ENCODE data around the gene PPARA. TPM values are rescaled to one million over a fixed set of nuclear protein-coding genes. Genes with fewer than 3 reads are reported as not detected.

The PPARA gene
- total RNA-seq, 1 experiment from 2014 or later = 14.5 TPM

GRCh38 chr22:46103664-46104063, 46.7 kb upstream of the PPARA start:
- Histone ChIP-seq H3K4me3 (replicated peaks in 1 of 2; ENCODE audit: low read depth in 1 of 2, low read length in 2 of 2) (no peak overlapping the region), H3K36me3 (ENCODE audit: control insufficient read depth in 1 of 2, insufficient read depth in 2 of 2, low read length in 2 of 2) (peaks cover 18 to 39% of the 10 kb centered on the region in 2 experiments; a peak in 3 of 4 replicates), H3K4me1 (ENCODE audit: control insufficient read depth in 1 of 2, insufficient read depth in 2 of 2, low read length in 2 of 2) (peaks cover 2 to 32% of the 10 kb centered on the region in 2 experiments; a peak in 3 of 4 replicates), H3K9me2 (ENCODE audit: insufficient read depth) (no peaks in the 10 kb centered on the region), H3K9ac (ENCODE audit: low read length) (no peak overlapping the region), H3K79me2 (ENCODE audit: insufficient read depth, low read length) (peaks cover 57% of the 10 kb centered on the region; the same call in 1 of the 2 replicates), H3K4me2 (ENCODE audit: low read length) (no peak overlapping the region), H4K20me1 (ENCODE audit: insufficient read depth) (no peaks in the 10 kb centered on the region), H2AFZ (ENCODE audit: low read depth, low read length, poor library complexity, severe bottlenecking) (no peak overlapping the region), H3K9me3 (ENCODE audit: control insufficient read depth in 1 of 2, insufficient read depth in 1 of 2, low read depth in 1 of 2, low read length in 2 of 2) (no peaks in the 10 kb centered on the region), H3K27me3 (ENCODE audit: insufficient read depth, low read length) (no peaks in the 10 kb centered on the region), H3K27ac (ENCODE audit: low read depth, low read length) (peak overlapping the region; percentile 32; the same call in 1 of the 2 replicates)
- ATAC-seq = no peak
- ChIA-PET CTCF (no interaction called here), RAD21 (ENCODE audit: low non-redundant PET in 1 of 2, low total read pairs in 2 of 2, uncharacterized antibody in 2 of 2, unreplicated experiment in 2 of 2) (no interaction called here), POLR2A (no interaction called here)
- TF ChIP-seq CTCF (IDR thresholded peaks at IDR 0.05 in 2 of 3, conservative IDR thresholded peaks at IDR 0.05 in 1 of 3; ENCODE audit: borderline replicate concordance in 1 of 3, insufficient read depth in 1 of 3, low read depth in 2 of 3, low read length in 2 of 3) (no peak), JUND (IDR thresholded peaks at IDR 0.05) (no peak), ZFX (IDR thresholded peaks at IDR 0.05) (no peak), YY1 (IDR thresholded peaks at IDR 0.05; ENCODE audit: extremely low read depth, insufficient replicate concordance, low read depth, low read length) (no peak), CEBPB (IDR thresholded peaks at IDR 0.05; ENCODE audit: low read depth) (no peak), SIN3A (IDR thresholded peaks at IDR 0.05; ENCODE audit: low read depth) (no peak), SP1 (IDR thresholded peaks at IDR 0.05; ENCODE audit: low read depth) (no peak), ZNF274 (IDR thresholded peaks at IDR 0.05; ENCODE audit: low read depth, low read length) (no peak), EZH2 (IDR thresholded peaks at IDR 0.05) (no peak), ELF1 (IDR thresholded peaks at IDR 0.05; ENCODE audit: borderline replicate concordance, low read depth) (no peak), TCF7L2 (IDR thresholded peaks at IDR 0.05; ENCODE audit: borderline replicate concordance, extremely low read depth, insufficient read depth, insufficient read length) (no peak), RAD21 (IDR thresholded peaks at IDR 0.05; ENCODE audit: low read depth) (no peak), POLR2A (IDR thresholded peaks at IDR 0.05; ENCODE audit: borderline replicate concordance, extremely low read depth, insufficient read depth, insufficient read length) (no peak), CBX3 (IDR thresholded peaks at IDR 0.05; ENCODE audit: low read depth) (no peak), EZH2phosphoT487 (IDR thresholded peaks at IDR 0.05; ENCODE audit: borderline replicate concordance) (no peak)
- TF ChIP-seq, protein P1, sequence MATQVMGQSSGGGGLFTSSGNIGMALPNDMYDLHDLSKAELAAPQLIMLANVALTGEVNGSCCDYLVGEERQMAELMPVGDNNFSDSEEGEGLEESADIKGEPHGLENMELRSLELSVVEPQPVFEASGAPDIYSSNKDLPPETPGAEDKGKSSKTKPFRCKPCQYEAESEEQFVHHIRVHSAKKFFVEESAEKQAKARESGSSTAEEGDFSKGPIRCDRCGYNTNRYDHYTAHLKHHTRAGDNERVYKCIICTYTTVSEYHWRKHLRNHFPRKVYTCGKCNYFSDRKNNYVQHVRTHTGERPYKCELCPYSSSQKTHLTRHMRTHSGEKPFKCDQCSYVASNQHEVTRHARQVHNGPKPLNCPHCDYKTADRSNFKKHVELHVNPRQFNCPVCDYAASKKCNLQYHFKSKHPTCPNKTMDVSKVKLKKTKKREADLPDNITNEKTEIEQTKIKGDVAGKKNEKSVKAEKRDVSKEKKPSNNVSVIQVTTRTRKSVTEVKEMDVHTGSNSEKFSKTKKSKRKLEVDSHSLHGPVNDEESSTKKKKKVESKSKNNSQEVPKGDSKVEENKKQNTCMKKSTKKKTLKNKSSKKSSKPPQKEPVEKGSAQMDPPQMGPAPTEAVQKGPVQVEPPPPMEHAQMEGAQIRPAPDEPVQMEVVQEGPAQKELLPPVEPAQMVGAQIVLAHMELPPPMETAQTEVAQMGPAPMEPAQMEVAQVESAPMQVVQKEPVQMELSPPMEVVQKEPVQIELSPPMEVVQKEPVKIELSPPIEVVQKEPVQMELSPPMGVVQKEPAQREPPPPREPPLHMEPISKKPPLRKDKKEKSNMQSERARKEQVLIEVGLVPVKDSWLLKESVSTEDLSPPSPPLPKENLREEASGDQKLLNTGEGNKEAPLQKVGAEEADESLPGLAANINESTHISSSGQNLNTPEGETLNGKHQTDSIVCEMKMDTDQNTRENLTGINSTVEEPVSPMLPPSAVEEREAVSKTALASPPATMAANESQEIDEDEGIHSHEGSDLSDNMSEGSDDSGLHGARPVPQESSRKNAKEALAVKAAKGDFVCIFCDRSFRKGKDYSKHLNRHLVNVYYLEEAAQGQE (IDR thresholded peaks at IDR 0.05; ENCODE audit: low read depth) = no peak
- no TSS peak for BruUV-seq (replicated peaks)
- DNase-seq (ENCODE audit: low read depth, low spot score) = no peak
- intact Hi-C loops (cut with micrococcal nuclease) = no loop called here
